ENCODE data around the gene SNED1. TPM values are rescaled to one million over a fixed set of nuclear protein-coding genes. Genes with fewer than 3 reads are reported as not detected.

The SNED1 gene
- polyA plus RNA-seq, 2 donors, result 3.3 to 3.6 TPM

GRCh38 chr2:240955306-240956170 is 42.9 kb upstream of the SNED1 start:
- H3K4me3 ChIP-seq (ENCODE audit: low read depth in 1 of 2, low read length in 2 of 2), result no peak overlapping the region
- no peaks in the 10 kb centered on the region for H3K9me3 ChIP-seq (ENCODE audit: control insufficient read depth in 2 of 2, insufficient read depth in 1 of 2, low read depth in 1 of 2, low read length in 1 of 2)
- peaks cover 3 to 8% of the 10 kb centered on the region in 2 donors for H3K4me1 ChIP-seq (ENCODE audit: control insufficient read depth in 2 of 2, insufficient read depth in 2 of 2, low read length in 1 of 2)
- H3K27ac ChIP-seq (ENCODE audit: low read depth in 2 of 2, low read length in 1 of 2), result no peak overlapping the region
- no peaks in the 10 kb centered on the region for H3K27me3 ChIP-seq (ENCODE audit: control insufficient read depth in 1 of 2, insufficient read depth in 2 of 2, low read length in 2 of 2)
- 82 to 86% methylated on average over 17 of the region's 17 CpGs for WGBS, 2 donors
- no peaks in the 10 kb centered on the region for H3K36me3 ChIP-seq (ENCODE audit: control insufficient read depth in 2 of 2, insufficient read depth in 2 of 2, low read length in 1 of 2)

GRCh38 chr2:240956171-240956934 is 42.1 kb upstream of the SNED1 start:
- 76 to 77% methylated on average over 16 of the region's 16 CpGs for WGBS, 2 donors
- no peaks in the 10 kb centered on the region for H3K27me3 ChIP-seq (ENCODE audit: control insufficient read depth in 1 of 2, insufficient read depth in 2 of 2, low read length in 2 of 2)
- H3K36me3 ChIP-seq (ENCODE audit: control insufficient read depth in 2 of 2, insufficient read depth in 2 of 2, low read length in 1 of 2), result no peaks in the 10 kb centered on the region
- peaks cover 0 to 2% of the 10 kb centered on the region in 2 donors for H3K9me3 ChIP-seq (ENCODE audit: control insufficient read depth in 2 of 2, insufficient read depth in 1 of 2, low read depth in 1 of 2, low read length in 1 of 2)
- H3K4me3 ChIP-seq (ENCODE audit: low read depth in 1 of 2, low read length in 2 of 2), result no peak overlapping the region
- H3K4me1 ChIP-seq (ENCODE audit: control insufficient read depth in 2 of 2, insufficient read depth in 2 of 2, low read length in 1 of 2), result peaks cover 3 to 11% of the 10 kb centered on the region in 2 donors
- H3K27ac ChIP-seq (ENCODE audit: low read depth in 2 of 2, low read length in 1 of 2), result no peak overlapping the region

- peaks cover 0 to 2% of the 10 kb centered on the region in 2 donors for H3K9me3 ChIP-seq (ENCODE audit: control insufficient read depth in 2 of 2, insufficient read depth in 1 of 2, low read depth in 1 of 2, low read length in 1 of 2)
- no peaks in the 10 kb centered on the region for H3K36me3 ChIP-seq (ENCODE audit: control insufficient read depth in 2 of 2, insufficient read depth in 2 of 2, low read length in 1 of 2)
- H3K27me3 ChIP-seq (ENCODE audit: control insufficient read depth in 1 of 2, insufficient read depth in 2 of 2, low read length in 2 of 2), result no peaks in the 10 kb centered on the region
- no peak overlapping the region for H3K27ac ChIP-seq (ENCODE audit: low read depth in 2 of 2, low read length in 1 of 2)
- H3K4me3 ChIP-seq (ENCODE audit: low read depth in 1 of 2, low read length in 2 of 2), result no peak overlapping the region
- H3K4me1 ChIP-seq (ENCODE audit: control insufficient read depth in 2 of 2, insufficient read depth in 2 of 2, low read length in 1 of 2), result peaks cover 3 to 11% of the 10 kb centered on the region in 2 donors
- WGBS, 2 donors, result 86 to 87% methylated on average over 31 to 32 of the region's 32 CpGs
These were observed 41.3 kb upstream of the SNED1 start for GRCh38 chr2:240956935-240957655.

GRCh38 chr2:240957656-240958365 is 40.6 kb upstream of the SNED1 start:
- 55 to 63% methylated on average over 17 of the region's 17 CpGs for WGBS, 2 donors
- peaks cover 3 to 11% of the 10 kb centered on the region in 2 donors for H3K4me1 ChIP-seq (ENCODE audit: control insufficient read depth in 2 of 2, insufficient read depth in 2 of 2, low read length in 1 of 2)

GRCh38 chr2:240958366-240959213 is 39.8 kb upstream of the SNED1 start:
- no peak overlapping the region for H3K4me3 ChIP-seq (ENCODE audit: low read depth in 1 of 2, low read length in 2 of 2)
- H3K27me3 ChIP-seq (ENCODE audit: control insufficient read depth in 1 of 2, insufficient read depth in 2 of 2, low read length in 2 of 2), result no peaks in the 10 kb centered on the region
- 92 to 93% methylated on average over 18 to 19 of the region's 19 CpGs for WGBS, 2 donors
- peaks cover 3 to 11% of the 10 kb centered on the region in 2 donors for H3K4me1 ChIP-seq (ENCODE audit: control insufficient read depth in 2 of 2, insufficient read depth in 2 of 2, low read length in 1 of 2)
- H3K27ac ChIP-seq (ENCODE audit: low read depth in 2 of 2, low read length in 1 of 2), result no peak overlapping the region
- no peaks in the 10 kb centered on the region for H3K36me3 ChIP-seq (ENCODE audit: control insufficient read depth in 2 of 2, insufficient read depth in 2 of 2, low read length in 1 of 2)
- H3K9me3 ChIP-seq (ENCODE audit: control insufficient read depth in 2 of 2, insufficient read depth in 1 of 2, low read depth in 1 of 2, low read length in 1 of 2), result peaks cover 0 to 2% of the 10 kb centered on the region in 2 donors

More at GRCh38 chr2:240957656-240958365, 40.6 kb upstream of the SNED1 start:
- Histone ChIP-seq H3K27me3 (ENCODE audit: control insufficient read depth in 1 of 2, insufficient read depth in 2 of 2, low read length in 2 of 2) (no peaks in the 10 kb centered on the region), H3K4me3 (ENCODE audit: low read depth in 1 of 2, low read length in 2 of 2) (no peak overlapping the region), H3K36me3 (ENCODE audit: control insufficient read depth in 2 of 2, insufficient read depth in 2 of 2, low read length in 1 of 2) (no peaks in the 10 kb centered on the region), H3K27ac (ENCODE audit: low read depth in 2 of 2, low read length in 1 of 2) (no peak overlapping the region), H3K9me3 (ENCODE audit: control insufficient read depth in 2 of 2, insufficient read depth in 1 of 2, low read depth in 1 of 2, low read length in 1 of 2) (peaks cover 0 to 2% of the 10 kb centered on the region in 2 donors)

- 83 to 84% methylated on average over 15 of the region's 15 CpGs for WGBS, 2 donors
- H3K27me3 ChIP-seq (ENCODE audit: control insufficient read depth in 1 of 2, insufficient read depth in 2 of 2, low read length in 2 of 2), result no peaks in the 10 kb centered on the region
- H3K27ac ChIP-seq (ENCODE audit: low read depth in 2 of 2, low read length in 1 of 2), result no peak overlapping the region
- H3K4me3 ChIP-seq (ENCODE audit: low read depth in 1 of 2, low read length in 2 of 2), result no peak overlapping the region
- peaks cover 3 to 11% of the 10 kb centered on the region in 2 donors for H3K4me1 ChIP-seq (ENCODE audit: control insufficient read depth in 2 of 2, insufficient read depth in 2 of 2, low read length in 1 of 2)
- no peaks in the 10 kb centered on the region for H3K36me3 ChIP-seq (ENCODE audit: control insufficient read depth in 2 of 2, insufficient read depth in 2 of 2, low read length in 1 of 2)
- peaks cover 0 to 2% of the 10 kb centered on the region in 2 donors for H3K9me3 ChIP-seq (ENCODE audit: control insufficient read depth in 2 of 2, insufficient read depth in 1 of 2, low read depth in 1 of 2, low read length in 1 of 2)
These were observed 39.0 kb upstream of the SNED1 start for GRCh38 chr2:240959214-240959940.

- Histone ChIP-seq H3K27ac (ENCODE audit: low read depth in 2 of 2, low read length in 1 of 2) (no peak overlapping the region), H3K4me3 (ENCODE audit: low read depth in 1 of 2, low read length in 2 of 2) (no peak overlapping the region), H3K4me1 (ENCODE audit: control insufficient read depth in 2 of 2, insufficient read depth in 2 of 2, low read length in 1 of 2) (peaks cover 3 to 11% of the 10 kb centered on the region in 2 donors), H3K9me3 (ENCODE audit: control insufficient read depth in 2 of 2, insufficient read depth in 1 of 2, low read depth in 1 of 2, low read length in 1 of 2) (peaks cover 0 to 2% of the 10 kb centered on the region in 2 donors), H3K36me3 (ENCODE audit: control insufficient read depth in 2 of 2, insufficient read depth in 2 of 2, low read length in 1 of 2) (no peaks in the 10 kb centered on the region), H3K27me3 (ENCODE audit: control insufficient read depth in 1 of 2, insufficient read depth in 2 of 2, low read length in 2 of 2) (no peaks in the 10 kb centered on the region)
- 80 to 84% methylated on average over 14 of the region's 14 CpGs for WGBS, 2 donors
These were observed 38.5 kb upstream of the SNED1 start for GRCh38 chr2:240959941-240960308.

GRCh38 chr2:240960309-240960970 is 38.0 kb upstream of the SNED1 start:
- Histone ChIP-seq H3K36me3 (ENCODE audit: control insufficient read depth in 2 of 2, insufficient read depth in 2 of 2, low read length in 1 of 2) (no peaks in the 10 kb centered on the region), H3K4me3 (ENCODE audit: low read depth in 1 of 2, low read length in 2 of 2) (no peak overlapping the region), H3K4me1 (ENCODE audit: control insufficient read depth in 2 of 2, insufficient read depth in 2 of 2, low read length in 1 of 2) (peaks cover 3 to 11% of the 10 kb centered on the region in 2 donors), H3K9me3 (ENCODE audit: control insufficient read depth in 2 of 2, insufficient read depth in 1 of 2, low read depth in 1 of 2, low read length in 1 of 2) (peaks cover 0 to 2% of the 10 kb centered on the region in 2 donors), H3K27me3 (ENCODE audit: control insufficient read depth in 1 of 2, insufficient read depth in 2 of 2, low read length in 2 of 2) (no peaks in the 10 kb centered on the region), H3K27ac (ENCODE audit: low read depth in 2 of 2, low read length in 1 of 2) (no peak overlapping the region)
- 16 to 19% methylated on average over 28 of the region's 28 CpGs for WGBS, 2 donors
